UCSD-AML1 (cell line): ENCODE data around the gene MRPS18A.
A peak's percentile ranks its signal among the peaks of the same experiment; 100 is the strongest.

ENCODE experiments used
- DNase-seq: peaks from one replicate; lab custom pipeline; 2025; ENCODE audit not compliant: unreplicated experiment; lab: John Stamatoyannopoulos, UW

MRPS18A gene

DNA sequence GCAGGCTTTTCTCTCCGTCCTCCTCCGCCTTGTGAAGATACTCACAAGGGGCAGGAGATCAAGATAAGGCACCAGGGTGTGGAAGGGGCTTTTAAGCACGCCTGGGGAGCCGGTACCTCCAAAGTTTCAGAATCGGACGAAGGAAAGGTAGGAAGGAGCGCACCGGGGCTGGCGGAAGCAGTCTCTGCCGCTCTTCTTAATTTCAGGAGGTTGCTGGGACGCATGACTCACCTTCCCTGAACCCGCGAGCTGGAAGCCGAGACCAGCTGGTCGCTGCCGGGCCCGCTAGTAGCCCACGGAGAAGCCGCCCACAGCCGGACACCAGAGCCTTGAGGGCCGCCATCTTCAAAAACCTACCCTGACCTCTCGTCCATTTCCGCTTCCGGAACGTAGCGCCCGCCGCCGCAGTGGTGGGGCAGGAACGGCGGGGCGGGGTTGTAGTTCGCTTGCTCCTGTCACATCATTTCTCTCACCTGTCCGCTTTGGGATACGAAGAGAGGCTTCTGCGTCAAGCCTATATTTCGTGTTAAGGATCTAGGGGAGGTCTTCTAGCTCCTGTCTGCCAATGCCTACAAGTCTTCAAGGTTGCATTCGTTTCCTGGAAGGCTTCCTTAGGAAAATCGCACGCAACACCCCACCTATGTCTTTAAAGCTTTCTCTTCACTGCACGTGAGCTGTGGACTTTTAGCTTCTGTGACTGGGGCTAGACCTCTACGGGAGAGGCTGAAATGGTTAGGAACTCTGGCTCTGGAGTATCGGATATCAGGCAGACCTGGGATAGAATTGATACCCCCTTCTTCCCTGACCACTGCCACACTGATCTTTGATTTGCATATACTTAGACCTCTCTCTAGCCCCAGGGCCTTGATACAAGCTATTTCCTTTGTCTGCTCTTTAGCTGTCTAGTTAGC, at the start of gene MRPS18A:
TSS of gene MRPS18A (minus strand) at position 355 of the 911 bp plus-strand sequence. CDS start at position 343, 12 bp downstream.
- peak; percentile 76 for DNase-seq

DNA sequence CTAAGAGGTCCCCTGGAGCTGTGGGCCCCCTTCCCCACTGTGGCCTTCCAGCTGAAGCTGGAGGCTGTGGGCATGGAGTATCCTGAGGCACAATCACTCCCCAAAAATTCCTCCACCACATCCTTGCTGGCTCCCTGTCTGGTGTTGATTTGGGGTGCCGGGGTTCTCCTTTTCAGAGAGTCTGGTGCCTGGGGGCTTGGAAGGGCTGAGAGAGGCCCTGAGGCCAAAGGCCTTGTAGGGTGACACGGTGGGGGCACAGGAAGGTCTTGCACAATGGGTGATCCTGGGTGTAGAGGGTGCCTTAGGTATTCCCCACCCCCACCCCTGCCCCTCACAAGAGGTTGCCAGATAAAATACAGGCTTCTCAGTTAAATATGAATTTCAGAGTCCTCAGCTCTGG, 49.3 kb upstream of the MRPS18A start:
- no peak for DNase-seq

DNA sequence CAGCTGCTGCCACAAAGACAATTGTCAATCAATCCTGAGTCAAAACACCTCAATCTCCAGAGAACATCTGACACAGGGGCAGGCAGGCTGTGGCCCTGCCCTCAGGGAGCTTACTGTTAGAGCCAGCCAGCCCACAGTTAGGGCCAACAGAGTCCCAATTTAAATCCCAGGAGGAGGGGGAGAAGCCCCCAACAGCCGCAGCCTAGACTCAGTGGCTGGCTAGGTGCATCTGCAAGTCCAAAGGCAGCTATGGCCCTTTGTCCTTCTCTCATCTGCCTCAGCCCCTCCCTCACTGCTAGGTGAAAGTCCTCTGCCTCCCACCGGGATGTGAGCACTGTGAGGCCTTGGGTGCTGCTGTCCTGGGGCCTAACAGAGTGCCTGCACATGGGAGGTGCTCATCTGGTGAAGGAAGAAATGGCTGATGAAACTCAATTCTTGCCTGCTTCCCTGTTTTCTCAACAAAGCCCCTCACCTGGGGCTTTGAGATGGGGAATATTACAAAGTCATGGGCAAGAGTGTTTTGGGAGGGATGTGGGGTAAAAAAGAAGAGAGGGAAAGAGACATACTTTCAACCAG, 48.7 kb upstream of the MRPS18A start:
- no peak for DNase-seq

DNA sequence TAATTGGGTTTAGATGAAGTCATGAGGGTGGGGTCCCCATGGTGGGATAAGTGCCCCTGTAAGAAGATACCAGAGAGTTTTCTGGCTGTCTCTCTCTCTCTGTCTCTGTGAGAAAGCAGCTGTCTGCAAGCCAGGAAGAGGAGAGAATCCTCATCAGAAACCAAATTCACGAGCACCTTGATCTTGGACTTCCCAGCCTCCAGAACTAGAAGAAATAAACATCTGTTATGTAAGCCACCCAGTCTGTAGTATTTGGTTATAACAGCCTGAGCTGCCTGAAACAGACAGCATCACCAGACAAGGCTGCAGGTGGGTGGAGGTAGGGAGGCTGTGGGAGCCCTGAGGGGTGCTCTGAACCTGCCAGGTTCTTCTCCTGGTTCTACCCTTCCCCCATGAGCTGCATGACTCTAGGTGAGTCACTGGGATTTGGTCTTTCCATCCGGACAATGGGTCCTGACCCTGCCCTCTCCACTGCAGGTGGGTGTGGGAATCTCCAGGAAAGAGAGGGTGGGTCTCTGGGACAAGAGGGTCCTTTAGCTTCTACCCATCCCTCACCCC, 48.1 kb upstream of the MRPS18A start:
- DNase-seq, result no peak

DNA sequence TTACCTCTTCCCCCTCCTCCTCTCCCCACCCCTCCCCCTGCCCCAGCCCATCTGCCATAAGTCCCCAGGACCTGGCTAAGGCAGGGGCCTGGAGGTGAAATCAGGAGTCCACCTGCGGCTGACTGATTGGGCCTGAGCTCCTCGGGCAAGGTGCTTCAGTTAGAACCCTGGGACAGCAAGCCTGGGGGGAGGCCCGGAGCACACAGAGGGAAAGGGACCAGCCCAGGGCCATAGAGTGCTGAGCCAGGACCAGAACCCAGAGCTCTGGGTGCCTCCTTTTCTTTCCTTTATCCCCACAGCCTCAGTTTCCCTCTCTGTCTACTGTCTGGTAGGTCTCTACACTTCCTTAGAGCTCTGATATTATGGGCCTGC, 46.7 kb upstream of the MRPS18A start:
- no peak for DNase-seq

DNA sequence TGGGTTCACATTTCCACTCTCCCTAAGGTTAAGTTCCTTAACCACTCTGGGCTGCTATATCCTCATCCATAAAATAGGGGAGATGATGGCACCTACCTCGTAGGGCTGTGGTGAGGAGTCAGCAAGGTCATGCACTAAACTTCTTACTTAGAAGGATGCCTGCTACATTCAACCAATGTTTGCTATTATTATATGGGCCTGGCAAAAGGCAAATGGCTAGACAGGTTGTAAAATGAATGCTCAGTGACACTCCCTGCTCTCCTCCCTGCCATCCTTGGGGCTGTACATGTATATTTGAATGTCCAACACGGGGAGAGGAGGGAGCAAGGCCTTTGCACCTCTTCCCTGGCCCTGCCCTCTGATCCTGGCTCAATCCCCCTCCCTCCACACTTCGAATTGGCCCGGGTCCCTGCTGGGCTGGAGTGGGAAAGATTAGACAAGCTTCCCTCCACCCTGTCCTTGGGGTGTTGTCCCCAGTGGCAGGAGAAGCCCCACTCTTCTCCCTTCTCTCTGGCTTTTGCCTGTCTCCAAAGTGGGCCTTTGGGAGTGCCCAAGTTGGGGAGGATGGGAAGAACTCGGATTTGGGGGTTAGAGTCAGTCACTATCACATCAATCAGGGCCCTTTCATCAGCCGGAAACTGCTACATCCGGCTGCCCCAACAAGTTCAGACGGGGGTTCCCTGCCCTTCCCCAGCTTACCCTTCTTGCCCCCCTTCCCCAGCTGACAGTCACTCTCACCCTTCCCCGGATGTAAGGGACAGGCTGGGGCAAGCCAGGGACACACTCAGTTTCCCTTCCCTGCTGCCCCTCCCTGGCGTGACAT, 46.1 kb upstream of the MRPS18A start:
- DNase-seq, result no peak

DNA sequence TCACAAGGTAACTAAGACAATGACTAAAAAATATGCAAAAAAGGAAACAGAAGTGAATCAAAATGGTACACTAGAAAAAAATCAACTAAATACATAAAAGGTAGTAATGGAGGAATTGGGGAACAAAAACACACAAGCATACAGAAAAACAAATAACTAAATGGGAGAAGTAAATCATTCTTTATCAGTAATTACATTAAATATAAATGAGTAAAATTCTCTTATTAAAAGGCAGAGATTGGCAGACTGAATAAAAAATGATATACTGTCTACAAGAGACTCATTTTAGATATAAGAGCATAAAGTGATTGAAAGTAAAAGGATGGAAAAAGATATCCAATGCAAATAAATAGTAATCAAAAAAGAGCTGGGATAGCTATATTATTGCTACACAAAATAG, 43.0 kb upstream of the MRPS18A start:
- DNase-seq, result no peak

DNA sequence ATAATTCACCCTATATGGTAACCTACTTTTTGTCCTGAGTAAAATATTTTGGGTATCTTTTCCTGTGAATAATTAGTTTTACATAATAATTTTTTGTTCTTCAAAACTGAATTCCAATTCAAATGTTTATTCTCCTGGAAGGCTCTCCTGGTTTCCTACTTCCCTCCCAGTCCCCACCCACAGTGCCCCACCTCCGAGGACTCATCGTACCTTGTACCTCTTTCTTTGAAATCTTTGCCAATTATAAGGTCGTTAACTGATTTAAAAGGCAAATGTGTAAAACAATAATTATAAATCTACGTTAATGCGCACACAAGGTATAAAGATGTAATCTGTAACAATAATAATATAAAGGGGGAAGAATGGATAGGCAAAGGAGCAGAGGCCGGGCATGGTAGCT, 41.9 kb upstream of the MRPS18A start:
- no peak for DNase-seq

DNA sequence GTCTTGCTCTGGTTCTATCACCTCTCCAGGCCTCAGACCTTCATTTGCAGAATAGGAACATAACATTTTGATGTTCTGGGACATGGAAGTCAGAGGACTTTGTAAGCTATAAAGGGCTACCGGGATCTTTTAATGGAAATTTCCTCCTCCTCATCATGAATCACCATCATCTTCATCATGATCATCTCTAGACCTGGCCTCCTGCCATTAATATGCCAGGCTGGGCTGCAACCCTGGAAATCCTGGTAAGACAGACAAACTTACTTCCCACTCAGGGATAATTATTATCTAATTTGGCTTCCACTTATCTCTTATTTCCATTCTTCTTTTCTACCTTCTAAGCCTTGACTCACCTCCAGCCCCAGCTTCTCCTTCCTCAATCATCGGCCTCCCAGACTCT, 41.0 kb upstream of the MRPS18A start:
- DNase-seq, result no peak

DNA sequence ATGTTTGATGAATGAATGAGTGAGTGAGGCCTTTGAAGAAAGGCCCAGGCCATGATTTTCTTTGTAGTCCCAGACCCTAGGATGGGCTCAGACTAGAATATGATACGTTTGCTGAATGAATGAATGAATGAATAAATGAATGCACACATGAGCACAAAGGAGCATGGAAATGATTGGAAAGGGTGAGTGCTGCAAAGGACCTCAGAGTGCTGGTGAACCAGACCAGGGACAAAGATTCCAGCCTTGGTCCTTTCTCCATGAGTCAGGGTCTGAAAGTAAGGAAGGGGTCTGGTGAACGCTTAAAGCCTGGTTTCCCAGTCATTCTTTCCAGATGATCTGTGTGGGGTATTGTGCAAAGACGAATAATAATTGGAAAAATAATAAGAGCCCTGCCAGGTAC, 40.0 kb upstream of the MRPS18A start:
- DNase-seq, result no peak

DNA sequence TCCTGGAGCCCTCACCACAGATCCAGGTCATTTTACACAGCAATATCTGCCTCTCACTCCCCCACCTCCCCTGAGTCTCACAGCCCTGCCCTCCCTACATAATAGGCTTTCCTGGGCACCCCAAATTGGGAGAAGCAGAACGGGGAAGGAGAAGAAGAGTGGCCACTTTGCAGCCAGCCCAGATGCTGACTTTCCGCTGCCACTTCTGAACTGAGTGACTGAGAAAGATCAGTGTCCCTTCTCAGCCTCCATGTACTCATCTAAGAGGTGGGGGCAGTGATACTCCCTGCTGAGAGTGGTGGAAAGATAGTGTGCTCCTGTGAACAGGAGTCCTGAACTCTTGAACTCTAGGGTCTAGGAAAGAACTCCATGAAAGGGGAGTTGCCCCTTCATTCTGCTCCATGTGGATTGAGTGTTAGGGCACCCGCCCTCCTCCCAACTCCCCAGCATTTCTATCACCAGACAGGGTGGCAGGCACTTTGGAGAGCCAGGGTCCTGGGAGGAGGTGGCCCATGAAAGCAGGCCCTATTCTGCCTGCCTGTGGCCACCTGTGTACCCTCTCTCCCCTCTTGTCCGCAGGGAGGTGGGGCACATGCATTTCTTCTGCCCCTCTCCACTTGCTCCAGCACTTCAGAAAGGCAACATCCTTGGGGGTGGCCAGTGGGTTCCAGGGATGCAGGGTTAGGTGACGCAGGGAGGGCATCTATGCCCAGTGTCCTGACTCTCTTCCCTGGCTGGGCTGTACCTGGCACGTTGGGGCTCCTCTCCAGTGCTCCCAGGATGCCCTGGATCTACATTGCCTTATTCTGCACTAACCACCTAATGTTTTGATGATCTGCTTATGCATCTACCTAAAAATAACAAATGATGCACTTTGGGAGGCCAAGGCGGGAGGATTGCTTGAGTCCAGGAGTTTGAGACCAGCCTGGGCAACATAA, 38.3 kb upstream of the MRPS18A start:
- DNase-seq, result no peak

DNA sequence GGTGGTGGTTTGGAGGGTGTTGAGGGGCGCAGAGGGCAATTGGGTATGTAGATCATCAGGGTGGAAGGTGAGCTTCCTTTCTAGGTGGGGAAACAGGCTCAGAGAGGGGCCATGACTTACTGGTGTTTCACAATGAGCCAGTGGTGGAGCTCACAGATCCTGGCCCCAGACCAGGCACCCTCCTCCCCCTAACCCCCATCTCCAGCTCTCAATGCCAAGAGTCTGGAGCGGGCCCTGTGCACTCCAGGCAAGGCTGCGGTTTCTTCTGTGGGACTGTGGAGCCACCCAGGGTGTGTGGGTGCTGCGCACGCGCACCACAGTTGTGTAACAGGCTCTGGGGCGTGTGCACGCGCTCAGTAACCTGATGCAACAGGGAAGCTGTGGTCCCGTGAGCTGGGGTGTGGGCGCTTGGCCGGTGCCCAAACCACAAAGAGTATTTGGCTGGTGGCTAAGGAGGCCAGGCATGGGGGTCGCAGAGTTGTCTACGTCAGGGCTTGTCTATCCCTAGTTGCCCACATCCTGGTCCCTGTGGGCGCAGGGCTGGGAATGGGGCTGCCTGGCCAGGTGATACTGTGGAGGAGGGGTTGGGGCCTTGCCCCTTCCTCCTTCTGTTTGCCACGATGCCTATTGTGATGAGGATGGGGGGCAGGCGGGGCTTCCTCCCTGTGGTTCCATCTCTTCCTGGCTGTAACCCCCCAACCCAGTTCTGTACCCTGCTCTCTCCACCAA, 37.5 kb upstream of the MRPS18A start:
- peak; percentile 97 for DNase-seq

DNA sequence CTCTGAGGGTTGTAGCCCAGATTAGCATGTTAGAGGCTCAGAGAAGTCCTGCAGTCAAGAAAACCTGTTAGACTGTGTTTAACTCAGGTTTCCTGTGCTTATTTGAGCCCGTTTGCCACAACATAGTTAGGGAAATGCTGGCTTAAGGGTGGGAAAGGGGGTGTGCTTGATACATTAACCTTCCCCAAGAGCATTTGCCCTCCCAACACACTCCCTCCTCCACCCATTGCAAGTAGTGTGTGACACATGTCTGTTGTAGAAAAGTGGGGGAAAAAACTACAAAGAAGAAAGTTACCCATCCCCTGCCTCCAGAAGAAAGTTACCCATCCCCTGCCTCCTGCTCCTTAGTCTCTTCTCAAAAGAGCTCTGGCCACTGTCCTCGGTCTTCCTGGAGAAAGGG, 36.8 kb upstream of the MRPS18A start:
- DNase-seq, result no peak

DNA sequence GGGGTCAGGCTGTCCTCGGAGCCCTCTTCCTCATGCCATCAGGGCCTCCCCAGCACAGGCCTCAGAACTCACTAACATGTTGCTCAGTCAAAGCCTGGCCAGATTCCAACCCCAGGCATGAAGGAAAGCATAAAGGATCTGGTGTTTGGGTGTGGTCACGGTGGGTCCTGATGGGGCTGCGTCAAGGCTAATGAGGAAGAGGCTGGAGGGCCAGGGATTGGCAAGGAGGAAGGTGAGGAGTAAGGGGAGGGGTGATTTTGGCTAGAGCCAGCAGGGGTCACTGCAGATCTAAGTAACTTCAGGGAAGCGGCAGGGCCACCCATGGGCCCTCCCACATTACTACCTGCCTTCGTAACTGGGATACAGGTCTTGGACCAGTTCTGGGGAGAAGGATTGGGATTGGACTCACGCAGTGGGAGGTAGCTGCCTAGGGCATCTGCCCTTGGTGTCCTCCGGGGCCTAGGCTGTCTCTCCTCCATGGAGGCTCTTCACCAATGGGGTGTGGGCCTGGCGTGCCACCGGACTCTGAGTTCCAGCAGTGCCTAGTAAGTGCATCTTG, 36.2 kb upstream of the MRPS18A start:
- peak; percentile 77 for DNase-seq

DNA sequence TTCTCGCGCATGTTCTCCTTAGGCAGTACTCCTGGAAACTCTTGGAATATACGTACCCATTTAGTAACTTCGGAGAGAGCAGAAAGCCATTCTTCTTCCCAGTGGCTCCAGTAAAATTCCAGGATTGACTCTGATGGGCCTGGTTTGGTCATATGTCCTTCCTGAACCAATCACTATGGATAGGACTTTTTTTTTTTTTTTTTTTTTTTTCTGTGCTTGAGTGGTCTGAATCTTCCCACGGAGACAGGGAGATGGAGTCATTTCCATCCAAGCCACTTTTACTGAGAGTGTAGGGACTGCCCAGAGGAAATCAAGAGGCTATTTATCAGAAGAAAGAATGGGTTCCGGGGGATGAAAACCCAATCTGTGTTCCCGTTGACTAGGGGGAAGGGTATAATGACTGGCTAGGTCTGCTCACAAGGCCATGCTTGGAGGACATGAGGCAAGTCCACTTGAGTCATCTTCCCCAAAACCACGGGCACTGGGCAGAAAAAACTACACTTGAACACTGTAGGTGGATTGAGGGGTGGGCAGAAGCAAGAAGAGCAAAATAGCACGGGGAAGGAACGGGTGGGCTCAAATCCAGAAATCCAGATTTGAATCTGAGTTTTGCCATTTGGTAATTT, 35.4 kb upstream of the MRPS18A start:
- no peak for DNase-seq

DNA sequence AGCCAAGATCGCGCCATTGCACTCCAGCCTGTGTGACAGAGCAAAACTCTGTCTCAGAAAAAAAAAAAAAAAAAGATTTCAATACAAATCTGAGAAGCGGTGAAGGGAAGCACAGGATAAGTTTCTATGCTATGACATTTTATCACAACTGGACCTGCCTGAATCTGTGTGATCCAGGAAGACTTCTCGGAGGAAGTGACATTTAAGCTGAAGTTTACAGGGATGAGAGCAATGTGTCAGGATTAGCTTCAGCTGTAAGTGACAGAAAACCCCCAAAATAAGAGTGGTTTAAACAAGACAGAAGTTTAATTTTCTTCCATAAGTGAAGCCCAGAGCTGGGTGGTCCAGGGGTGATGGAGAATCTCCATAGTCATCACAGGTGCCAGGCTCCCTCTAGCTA, 33.4 kb upstream of the MRPS18A start:
- no peak for DNase-seq

DNA sequence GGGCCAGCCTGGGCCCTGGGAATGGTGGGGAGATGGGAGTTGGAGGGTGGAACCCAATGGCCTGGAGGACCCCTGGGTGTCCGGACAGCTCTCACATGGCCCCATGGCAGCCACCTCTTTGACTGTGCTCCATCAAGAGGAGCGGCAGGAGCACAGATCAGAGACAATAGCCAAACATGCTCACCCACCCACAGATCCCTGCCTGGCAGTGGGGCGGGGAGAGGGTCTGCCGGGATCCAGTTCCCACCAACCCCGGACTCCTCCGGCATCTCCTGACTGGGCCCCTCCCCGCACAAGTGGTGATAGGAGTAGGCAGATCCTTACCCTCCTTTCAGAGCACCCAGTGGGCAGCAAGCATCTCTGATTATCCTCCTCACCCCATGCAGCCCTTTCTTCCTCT, 31.9 kb upstream of the MRPS18A start:
- DNase-seq, result no peak

DNA sequence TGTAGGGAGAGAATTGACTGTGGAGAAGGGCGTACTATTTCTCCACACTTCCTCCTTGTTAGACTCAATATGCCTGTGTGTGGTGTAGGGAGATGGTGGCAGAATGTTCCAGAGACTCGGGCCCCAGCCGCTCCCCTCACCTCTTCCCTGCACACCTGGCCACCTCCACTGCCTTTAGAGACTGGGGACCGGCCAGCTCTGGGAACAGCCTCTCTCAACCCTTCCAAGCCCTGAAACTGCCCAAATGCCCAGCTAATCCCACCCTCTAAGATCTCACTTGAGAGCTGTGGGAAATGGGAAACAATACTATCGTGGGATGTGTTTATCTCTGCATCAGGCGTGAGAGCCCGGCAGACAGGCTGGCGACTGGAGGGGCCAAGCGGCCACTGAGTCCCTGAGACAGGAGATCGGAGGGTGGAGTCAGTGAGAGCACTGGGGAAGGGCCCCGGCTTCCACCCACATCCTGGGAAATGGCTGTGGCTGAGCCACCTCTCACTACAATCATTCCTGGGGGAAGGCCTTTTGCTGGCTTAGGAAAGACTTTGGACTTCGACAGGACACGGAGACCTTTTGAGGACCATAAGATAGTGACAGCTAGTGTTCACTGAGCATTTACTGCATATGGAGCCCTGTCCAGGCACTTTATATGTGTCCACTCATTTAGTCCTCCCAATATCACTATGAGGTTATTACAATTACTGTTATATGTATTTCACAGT, 31.0 kb upstream of the MRPS18A start:
- no peak for DNase-seq
